NCI-H1930 (cell line): Measurements from ENCODE around the gene SLC2A2.
"Not testable (repeated sequence)": the region's sequence is repeated elsewhere in the genome, so short reads cannot be mapped to it uniquely, and the experiment has no call there.

Experiments
- DNase-seq, 2 experiments: peaks; one replicate each; lab custom pipeline; 2025; lab: John Stamatoyannopoulos, UW

The SLC2A2 gene

DNA sequence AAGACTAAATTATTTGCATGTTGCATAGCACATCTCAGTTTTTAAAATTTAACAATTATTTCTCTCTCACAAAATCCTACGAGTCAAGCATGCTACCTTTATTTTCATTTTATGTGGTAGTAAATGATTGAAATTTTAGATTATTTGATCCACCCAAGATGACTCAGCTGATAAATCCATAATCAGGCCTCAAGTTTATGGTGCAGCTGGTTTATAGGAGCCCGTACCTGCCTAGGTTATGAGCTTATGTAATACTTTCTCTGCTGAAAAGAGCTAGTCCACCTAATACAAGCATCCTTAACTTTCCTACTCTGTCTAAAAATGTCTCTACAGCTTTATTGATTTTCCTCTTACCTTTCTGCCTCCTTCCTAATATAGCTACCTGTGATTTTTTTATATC lies 41.2 kb downstream of the SLC2A2 start:
- DNase-seq = no peak

DNA sequence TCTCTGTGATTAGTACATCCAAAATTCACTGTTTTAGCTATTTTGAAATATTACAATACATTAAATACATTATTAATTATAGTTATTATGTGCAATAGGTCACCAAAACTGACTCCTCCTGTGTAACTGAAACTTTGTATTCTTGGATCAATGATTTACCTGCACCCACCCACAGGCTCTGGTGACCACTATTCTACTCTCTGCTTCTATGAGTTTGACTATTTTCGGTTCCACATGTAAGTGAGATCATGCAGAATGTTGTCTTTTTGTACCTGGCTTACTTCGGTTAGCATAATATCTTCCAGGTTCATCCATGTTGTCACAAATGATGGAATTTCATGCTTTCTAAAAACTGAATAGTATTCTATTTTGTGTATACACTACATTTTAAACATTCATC lies 43.8 kb downstream of the SLC2A2 start:
- DNase-seq = no peak

DNA sequence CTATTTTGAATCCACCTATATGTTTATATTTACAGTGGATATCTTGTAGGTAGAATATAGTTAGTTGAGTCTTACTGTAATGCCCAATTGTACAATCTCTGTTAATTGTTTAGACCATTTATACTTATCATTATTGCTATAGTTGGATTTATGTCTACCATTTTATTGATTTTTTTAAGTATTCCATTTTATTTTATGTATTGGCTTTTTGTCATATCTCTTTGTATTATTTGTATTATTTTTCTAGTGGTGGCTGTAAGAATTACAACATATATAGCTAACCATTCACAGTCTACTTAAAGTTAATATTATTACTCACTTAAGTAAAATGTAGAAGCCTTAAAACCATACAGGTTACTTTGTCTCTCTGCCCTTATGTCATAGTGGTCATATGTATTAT lies 46.1 kb downstream of the SLC2A2 start:
- DNase-seq = no peak

DNA sequence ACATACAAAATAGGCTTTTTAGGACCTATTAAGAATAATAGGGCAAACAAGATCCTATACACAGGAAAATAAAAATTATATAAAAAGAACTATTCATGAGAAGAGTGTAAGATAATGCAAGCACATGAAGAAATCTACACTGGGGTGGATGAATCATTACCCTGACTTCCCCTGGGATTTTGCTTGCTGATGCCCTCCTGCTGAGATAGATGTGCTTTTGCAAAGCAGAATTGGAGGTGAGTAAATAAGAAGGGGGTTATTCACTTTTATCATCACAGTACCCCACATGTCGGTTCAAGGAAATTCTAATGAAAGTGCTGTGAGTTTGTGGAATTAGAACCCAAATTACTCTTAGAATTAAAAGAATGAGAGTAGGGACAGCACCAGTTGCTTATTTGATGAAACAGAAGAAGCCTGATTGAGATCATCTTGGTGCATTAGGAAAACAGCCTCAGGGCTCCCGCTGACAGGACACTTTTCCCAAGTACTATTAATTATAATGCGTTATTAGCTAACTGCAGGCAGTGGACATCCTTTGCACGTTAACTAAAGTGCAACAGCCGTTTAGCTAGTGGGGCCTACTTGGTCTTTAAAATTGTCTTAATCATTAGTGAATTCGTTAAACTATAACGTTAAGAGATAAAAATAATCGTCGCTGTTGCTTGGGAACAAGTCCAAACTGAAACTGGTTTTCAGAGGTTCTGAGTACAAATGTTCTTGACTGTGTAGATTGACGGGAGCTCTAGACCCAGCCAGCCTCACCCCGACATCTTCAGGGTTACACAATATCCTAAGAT lies 48.4 kb downstream of the SLC2A2 start:
- peak in 1 of 2 experiments; percentile 69 for DNase-seq

DNA sequence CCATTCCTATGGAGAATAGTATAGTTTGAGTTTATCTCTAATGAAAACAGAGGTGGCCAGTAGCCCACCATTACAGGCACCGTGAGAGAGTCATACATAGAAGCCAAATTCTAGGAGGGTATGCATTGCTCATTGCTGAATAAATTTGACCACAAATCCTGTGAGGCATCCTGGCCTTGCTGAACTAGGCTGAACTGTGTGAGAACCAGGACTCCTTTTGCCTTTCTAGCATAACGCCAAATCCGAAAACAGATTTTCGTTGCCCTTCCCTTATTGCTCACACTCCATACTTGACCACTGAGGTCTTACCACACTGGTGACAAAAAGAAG lies 50.4 kb downstream of the SLC2A2 start:
- no peak for DNase-seq

DNA sequence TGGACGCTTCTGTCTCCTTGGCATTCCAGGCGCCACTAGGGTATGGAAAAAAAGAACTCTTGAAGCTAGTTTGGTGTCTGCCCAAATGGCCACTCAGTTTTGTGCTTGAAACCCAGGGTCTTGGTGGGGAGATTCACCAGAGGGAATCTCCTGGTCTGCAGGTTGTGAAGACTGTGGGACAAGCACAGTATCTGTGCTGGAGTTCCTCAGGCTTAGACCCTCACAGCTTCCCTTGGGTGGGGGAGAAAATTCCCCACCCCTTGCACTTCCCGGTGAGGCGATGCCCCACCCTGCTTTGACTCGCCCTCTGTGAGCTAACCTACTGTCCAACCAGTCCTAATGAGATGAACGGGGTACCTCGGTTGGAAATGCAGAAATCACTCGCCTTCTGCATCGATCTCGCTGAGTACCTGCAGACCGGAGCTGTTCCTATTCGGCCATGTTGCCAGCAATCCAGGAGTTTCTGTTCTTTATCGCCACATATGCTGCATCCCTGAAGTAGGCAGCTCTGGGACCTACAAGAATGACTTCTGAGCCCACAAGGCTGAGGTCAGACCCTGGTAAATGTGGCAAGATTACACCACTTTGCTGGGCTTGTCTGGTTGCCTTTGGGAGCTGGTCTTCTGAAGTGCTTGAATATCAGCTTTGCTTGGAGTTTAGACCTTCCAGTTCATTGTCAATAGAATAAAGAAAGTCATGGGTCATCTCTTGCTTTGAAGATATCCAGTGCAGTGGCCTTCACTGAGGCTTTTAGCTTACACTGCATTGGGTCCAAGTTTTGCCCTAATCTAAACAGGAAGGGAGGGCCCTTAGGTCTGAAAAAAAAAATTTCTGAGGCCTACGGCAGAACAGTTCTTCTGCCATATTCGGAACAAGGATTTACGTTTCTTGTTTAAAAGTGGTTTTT lies 51.0 kb downstream of the SLC2A2 start:
- no peak for DNase-seq

DNA sequence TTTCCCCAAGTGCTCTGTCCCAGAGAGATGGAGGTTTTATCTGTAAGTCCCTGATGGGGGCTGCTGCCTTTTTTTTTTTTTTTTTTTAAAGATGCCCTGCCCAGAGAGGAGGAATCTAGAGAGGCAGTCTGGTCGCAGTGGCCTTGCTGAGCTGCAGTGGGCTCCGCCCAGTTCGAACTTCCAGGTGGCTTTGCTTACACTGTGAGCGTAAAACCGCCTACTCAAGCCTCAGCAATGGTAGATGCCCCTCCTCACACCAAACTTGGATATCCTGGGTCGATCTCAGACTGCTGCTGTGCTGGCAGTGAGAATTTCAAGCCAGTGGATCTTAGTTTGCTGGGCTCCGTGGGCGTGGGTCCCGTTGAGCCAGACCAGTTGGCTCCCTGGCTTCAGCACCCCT lies 51.6 kb downstream of the SLC2A2 start:
- no peak for DNase-seq

DNA sequence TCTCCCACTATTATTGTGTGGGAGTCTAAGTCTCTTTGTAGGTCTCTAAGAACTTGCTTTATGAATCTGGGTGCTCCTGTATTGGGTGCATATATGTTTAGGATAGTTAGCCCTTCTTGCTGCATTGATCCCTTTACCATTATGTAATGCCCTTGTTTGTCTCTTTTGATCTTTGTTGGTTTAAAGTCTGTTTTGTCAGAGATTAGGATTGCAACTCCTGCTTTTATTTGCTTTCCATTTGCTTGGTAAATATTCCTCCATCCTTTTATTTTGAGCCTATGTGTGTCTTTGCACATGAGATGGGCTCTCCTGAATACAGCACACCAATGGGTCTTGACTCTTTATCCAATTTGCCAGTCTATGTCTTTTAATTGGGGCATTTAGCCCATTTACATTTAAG lies 53.6 kb downstream of the SLC2A2 start:
- not testable (repeated sequence) for DNase-seq

DNA sequence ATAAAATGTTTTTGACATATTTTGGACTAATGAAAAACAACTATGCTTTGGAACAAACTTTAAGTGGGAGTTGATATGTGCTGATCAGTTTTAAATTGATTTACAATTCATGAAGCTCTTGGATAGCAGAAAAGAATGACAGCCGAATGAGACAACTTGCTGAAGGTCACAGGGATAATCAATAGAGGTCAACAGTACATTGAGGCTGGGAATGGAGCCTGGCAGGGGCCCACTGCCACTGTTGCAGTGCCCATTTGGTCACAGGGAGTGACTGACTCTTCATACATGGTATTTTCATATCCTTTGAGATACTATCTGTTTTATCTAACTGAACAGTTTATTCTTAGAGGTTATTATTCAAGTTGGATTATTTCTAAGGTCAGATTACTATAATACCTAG lies 59.4 kb downstream of the SLC2A2 start:
- no peak for DNase-seq

DNA sequence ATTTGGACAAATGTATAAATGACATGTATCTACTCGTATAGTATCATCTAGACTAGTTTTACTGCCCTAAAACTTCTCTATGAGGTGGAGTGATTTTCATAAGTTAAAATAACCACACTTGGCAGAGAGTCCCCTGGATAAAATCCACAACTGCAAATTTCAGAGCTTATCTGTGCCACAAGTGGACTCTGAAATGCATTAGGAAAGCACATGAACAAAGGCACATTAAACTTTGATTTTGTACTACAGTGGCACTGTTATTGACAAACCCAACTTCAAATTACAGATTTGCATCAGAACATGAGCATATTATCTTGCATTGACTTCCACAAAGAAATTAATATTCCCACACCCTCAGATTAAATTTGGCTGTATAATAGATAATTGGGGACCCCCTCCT lies 60.0 kb downstream of the SLC2A2 start:
- DNase-seq = no peak

DNA sequence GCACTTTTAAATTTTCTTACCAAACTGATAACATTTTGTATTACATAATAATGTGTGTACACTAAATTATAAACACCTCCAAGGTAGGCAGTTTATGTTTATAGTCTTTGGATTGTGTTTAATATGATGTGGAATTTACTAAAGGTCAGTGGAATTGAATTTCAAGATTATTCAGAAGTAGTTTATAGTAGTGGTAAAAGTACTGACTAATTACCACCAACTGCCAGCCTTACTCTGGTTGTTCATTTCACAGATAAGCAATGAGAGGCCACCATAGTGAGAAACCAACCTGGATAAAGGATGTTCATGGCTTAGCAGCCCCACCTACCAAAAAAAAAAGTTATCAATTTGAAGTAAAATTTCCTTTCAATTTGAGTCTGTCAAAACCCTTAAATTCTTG lies 64.1 kb downstream of the SLC2A2 start:
- no peak for DNase-seq

DNA sequence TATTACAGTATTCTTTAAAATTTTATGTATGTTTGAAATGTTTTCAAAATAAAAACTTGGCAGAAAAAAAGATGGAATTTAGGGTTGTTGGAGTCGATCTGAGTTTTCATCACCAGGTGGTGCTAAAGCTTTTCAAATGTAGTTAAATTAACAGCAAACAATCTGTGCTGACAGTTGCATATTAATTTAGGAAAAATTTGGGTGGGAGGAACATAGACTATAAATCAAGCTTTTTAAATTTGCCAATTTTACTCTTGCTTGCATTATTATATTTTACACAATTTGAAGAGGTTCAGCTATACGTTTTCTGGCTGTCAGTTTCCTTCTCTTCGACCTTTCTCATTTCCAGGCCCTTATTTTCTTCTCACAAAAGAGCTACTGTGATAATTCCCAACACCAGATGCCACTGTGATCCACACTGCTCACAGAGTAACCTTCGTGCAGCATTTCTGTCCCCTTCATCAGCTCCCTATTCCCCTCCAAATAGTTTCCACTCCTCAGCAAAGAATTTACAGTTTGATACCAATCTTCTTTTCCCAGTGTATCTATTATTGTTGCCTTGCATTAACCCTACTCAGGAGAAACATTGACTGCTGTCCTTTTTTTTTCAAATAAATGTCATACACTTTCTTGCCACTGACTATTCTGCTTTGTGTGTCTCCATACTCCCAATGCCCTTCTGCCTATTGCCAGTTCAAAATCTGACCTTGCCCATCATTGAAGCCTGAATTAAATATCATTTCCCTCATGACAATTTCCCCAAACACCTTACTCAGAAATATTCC lies 64.7 kb downstream of the SLC2A2 start:
- DNase-seq = peak in 1 of 2 experiments; percentile 8

DNA sequence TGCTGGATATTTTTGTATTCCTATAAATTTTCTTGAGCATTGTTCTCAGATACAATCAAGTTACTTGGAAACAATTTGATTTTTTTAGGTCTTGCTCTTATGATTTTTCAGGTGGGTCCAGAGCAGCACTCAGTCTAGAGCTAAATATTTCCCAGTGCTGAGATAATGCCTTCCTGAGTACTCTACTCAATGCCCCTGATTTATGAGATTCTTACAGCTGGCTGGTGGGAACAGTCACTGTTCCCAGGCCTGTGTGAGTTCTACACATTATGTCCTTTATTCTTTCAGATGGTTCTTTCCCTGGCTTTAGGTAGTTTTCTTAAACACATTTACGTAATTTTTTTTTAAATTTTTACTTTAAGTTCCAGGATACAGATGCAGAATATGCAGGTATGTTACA lies 67.1 kb downstream of the SLC2A2 start:
- DNase-seq = no peak

DNA sequence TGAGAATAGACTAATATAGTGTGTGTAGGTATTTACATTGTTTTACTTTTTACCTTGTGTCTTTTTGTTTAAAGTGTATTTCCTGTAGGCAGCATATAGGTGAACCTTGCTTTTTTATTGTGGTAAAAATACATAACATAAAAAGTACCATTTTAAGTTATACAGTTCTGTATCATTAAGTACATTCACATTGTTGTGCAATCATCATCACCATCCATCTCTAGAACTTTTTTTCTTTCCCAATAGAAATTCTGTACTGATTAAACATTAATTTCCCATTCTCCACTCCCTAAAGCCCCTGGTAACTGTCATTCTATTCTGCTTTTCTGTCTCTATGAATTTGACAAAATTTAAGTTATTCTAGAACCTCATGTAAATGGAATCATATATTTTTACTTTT lies 69.9 kb downstream of the SLC2A2 start:
- no peak for DNase-seq

DNA sequence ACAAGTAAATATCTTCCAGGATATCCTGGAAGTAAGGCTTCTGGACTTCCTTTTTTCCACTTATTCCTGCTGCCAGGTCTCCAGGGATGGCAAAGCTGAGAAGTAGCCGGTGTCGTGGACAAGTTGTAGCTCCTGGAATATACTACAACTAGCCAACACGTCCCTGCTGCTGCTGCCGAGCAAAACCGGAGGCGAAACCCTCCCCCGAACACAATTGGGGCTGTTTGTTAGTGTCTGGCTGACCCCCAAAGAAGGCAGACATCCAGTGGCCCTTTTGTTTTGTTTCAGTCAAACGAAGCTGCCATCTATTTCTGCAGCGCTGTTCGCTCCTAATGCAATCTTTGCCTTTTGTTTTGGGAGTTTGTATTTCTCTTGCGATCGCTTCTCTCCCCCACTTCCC lies 72.8 kb downstream of the SLC2A2 start:
- DNase-seq = no peak

DNA sequence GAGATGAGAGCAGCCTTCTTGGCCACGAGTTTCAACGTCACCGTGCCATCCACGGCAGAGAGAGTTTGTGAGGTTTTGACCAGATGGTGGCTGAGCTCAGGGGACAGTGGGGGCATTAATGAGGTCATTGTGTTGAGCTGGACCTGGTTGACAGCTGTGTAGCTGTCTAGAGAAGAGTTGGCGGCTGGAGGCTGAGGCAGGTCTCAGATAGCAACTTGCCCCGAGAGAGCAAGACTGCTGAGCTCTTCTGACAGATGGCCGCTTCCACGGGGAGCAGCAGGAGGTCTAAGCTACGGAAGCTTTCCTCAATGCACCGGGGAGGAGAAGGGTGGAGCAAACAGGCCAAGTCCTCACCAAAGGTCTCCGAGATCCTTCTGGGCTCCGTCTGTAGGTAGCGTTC lies 73.3 kb downstream of the SLC2A2 start:
- DNase-seq = no peak

DNA sequence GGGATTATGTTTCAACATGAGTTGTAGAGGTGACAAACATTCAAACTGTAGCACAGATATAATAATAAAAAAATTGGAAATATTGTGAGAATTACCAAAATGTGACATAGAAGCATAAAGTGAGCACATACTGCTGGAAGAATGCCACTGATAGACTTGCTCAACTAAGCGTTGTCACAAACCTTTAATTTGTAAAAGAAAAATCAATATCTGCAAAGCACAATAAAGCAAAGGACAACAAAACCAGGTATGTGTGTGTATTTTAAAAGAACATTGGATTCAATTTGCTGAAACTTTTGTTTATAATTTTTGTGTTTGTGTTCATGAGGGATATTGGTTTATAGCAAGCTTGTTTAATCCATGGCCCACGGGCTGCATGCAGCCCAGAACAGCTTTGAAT lies 77.3 kb downstream of the SLC2A2 start:
- no peak for DNase-seq

DNA sequence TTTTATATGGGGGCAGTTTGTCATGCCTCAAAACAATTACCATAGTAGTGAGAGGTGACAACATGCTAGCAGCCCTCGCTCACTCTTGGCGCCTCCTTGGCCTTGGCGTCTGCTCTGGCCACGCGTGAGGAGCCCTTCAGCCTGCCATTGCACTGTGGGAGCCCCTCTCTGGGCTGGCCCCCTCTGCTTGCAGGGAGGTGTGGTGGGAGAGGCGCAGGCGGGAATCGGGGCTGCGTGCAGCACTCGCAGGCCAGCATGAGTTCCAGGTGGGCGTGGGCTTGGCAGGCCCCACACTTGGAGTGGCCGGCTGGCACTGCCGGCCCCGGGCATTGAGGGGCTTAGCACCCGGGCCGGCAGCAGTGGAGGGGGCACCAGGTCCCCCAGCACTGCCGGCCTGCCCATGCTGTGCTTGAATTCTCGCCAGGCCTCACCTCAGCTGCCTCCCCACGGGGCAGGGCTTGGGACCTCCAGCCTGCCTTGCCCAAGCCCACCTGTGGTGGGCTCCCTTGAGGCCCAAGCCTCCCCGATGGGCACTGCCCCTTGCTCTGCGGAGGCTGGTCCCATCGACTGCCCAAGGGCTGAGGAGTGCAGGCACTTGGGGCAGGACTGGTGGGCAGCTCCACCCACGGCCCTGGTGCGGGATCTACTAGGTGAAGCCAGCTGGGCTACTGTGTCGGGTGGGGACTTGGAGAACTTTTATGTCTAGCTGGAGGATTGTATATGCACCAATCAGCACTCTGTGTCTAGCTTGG lies 79.3 kb downstream of the SLC2A2 start:
- DNase-seq = no peak
